ENCODE measurements around the gene SLC22A23.

Gene SLC22A23

DNA sequence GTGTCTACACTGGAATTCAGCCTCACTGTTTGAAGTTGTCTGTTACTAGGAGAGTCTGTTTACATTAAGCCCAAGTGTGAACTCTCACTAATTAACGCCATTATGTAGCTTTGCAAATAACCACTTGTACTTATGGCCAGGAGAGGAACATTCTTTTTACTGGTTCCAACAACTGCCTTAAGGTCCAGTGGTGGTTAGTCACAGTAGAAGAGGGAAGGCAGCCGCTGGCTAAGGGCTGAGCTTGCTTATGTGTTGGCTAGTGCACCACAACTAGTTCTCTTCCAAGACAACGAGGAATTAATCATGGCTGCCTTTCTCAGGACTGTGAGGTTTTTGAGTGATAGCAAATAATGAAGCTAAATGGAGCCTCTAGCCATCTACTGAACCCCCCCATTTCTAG, 14.9 kb upstream of the SLC22A23 start:
- no peak for DNase-seq

GRCh38 chr6:3471286-3471685, 14.4 kb upstream of the SLC22A23 start:
- DNase-seq = no peak

GRCh38 chr6:3468585-3468984, 11.7 kb upstream of the SLC22A23 start:
- no peak for DNase-seq

GRCh38 chr6:3467996-3468395, 11.1 kb upstream of the SLC22A23 start:
- DNase-seq = no peak

GRCh38 chr6:3466488-3467219, 9.8 kb upstream of the SLC22A23 start:
- DNase-seq = no peak

DNA sequence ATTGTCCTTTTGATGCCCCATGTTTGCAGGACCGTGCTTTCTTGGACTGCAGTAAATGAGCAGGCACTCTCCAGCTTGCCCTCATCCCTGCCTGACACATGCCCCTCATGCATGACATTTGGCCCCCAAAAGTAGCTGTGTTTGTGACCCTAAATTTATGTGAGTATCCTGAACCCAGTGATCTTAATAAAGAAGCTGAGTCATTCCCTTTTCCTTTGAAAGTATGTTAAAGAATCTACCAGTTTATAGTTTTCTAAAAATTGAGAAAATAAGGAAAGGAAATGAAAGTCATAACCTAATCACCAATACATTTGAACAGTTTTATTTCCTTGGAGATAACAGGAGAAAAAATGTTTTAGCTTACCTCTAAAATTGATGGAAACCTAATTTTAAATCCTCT, 3.4 kb upstream of the SLC22A23 start:
- no peak for DNase-seq

DNA sequence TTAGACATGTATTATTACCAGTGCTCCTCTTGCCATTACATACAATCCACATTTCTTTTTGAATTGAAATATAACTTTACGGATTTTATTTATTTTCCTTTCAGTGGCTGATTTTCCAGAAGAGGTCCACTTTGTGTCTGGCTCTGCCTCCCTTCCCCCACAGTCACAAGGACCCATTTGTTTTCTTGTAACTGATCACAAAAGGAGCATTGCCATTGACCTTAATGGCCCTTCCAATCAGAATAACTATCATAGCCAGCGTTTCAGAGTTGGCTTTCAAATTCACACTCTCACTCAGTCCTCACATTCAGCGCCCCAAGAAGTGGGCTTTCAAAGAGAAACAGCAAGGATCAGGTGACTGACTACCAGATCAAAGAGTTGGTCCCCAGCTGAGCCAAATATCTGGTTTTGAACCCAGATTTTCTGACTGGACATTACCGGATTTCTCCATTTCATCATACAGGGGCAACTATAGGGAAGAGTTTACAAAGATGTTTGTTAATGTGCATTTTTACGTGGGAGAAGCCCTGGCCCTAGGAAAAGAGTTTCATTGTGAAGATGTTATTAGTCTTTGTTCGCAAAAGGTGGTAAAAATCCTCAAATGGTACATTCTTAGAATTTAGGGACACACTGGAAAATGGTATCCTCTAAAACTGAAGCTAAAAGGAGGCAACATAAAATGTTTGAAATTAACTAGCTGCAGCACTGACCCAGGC, 2.0 kb upstream of the SLC22A23 start:
- DNase-seq = no peak

DNA sequence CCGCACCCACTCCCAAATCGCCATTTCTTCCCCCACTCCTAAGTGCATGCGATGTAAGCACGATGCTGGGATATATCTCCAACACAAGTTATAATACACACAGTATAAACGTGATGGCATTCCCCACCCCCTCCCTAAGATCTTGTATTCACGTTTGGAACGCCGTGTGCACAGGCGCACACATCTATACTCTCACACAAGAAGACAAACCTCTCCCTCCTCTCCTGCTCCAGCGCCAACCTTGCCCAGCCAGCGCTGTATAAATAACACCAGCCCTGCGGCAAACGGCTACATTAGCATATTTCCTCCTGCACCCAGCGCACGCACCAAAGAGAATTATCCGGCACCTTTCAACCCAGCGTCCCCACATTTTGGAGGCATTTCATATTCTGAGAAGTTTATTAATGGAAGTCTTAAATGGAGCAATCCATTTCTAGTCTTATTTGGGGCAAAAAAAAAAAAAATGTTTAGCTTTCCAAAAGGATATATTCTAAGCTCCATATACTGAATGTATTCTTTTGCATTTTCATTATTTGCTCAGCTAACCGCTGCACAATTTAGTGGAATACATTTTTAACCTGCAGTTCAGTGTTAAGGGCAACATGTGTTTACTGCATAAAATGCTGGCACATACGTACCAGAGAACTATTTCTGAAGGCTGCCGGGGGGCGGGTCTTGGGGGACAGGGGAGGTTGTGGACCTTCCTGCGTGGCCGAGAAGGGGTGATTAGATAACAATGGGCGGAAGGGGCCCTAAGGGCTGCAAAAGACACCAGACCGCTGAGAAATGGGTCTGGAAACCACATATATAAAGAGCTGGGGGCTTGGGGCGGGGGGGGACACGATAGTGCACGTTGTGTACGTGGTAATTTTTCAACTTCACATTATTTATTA, 1.1 kb upstream of the SLC22A23 start:
- no peak for DNase-seq

DNA sequence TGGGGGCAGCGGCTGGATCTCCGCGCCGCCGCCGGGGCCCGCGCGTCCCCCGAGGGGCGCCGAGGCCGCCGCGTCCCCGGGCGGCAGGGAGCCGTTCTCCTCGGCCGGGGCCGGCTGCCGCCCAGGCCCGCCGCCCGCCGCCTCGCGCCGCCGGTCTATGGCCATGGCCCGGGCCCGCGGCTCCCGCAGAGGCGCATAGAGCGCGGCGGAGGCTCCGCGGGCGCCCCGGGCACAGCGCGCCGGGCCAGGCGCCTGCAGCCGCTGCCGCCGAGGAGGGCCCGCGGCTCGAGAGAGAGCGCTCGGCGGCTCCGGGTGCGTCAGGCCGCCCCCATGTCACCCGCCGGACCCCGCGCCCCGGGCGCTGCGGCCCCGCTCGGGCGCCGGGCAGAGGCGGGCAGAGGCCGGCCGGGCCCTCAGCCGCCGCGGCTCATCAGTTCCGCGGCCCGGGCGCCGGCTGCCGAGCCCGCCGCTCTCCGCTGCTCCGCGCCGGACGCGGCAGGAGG, 404 bp downstream of the SLC22A23 start:
- no peak for DNase-seq

GRCh38 chr6:3455569-3456394, 1.1 kb downstream of the SLC22A23 start:
- DNase-seq = no peak

GRCh38 chr6:3455147-3455568, 1.7 kb downstream of the SLC22A23 start:
- peak; percentile 29 for DNase-seq

DNA sequence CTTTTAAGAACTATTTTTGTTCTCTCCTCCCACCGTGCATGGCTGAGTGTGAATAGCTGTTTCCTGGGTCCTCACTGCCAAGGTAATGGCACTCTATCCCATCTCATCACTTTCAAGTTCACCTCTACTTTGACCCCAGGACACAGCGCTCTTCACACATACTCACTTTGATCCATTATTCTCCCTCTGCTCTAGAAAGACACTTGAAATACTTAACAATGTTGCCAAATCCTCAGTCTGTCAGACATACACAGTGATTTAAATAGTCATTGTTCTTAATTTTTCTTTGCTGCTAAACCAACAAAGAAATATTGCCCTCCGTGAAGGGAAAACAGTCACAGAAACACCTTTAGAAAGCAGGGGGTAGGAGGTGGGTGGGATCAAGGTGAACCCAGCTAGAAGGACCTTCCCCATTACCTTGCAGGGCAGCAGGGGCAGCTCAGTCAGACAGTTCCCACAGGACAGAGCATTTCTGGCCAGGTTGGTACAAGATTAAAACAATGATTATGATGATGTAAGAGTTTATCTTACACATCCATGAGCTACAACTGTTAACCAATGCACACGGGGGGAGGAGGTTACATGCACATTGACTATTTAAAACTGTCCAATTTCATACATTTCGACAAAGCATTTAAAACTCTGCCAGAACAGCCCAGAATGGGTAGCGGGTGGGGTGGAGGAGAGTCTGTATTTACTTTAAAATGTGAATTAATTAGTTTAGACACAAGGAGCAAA, 2.4 kb downstream of the SLC22A23 start:
- no peak for DNase-seq

DNA sequence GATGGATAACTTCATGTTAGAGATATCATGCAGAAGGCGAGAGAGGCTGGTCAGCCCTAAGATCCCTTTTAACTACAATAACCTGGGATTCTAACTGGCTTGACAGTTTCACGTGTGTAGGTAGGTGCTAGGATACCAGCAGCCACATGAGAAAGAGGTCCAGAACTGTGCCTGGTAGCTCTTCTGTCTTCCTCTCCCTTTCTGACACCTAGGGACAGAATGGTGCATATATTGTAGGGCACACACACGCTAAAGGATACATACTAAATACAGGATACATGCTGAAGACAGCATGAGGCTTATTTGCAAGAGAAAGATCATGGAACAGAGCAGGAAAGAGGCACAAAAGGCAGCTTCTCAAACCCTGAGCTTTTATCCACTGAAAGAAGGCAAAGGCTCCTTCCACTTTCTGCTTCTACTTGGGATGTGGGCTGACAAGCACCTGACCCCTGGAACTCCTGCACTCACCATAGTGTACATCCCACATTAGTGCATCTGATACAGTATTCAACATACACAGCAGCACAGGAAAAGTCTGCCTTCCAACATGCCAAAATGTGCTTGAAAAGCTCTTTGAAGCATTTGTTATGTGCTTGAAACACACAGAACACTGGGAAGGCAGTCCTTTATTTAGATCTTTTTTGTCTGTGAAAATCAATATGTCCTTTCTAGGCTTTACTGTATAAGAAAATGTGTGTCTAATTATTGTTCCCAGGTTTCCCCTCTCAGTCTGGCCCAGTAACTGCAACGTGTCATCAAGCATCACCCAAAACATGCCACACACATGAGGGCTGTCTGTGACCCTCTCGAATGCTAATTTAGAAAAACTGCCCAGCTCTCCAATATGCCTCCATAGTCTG, 3.2 kb downstream of the SLC22A23 start:
- DNase-seq = no peak

- no peak for DNase-seq
These were observed 5.4 kb downstream of the SLC22A23 start for GRCh38 chr6:3451498-3451897.

GRCh38 chr6:3450888-3451287, 6.0 kb downstream of the SLC22A23 start:
- DNase-seq = no peak

- DNase-seq = no peak
These were observed 7.0 kb downstream of the SLC22A23 start for GRCh38 chr6:3449750-3450305.

- DNase-seq = no peak
These were observed 7.5 kb downstream of the SLC22A23 start for GRCh38 chr6:3449321-3449720.

GRCh38 chr6:3447005-3447404, 9.8 kb downstream of the SLC22A23 start:
- DNase-seq = no peak

GRCh38 chr6:3446184-3446583, 10.7 kb downstream of the SLC22A23 start:
- no peak for DNase-seq
